Immature natural killer cell (primary cell): ENCODE results near the gene KLHL17. TPM values are rescaled to one million over a fixed set of nuclear protein-coding genes. Genes with fewer than 3 reads are reported as not detected.
"Not testable (repeated sequence)": the region's sequence is repeated elsewhere in the genome, so short reads cannot be mapped to it uniquely, and the experiment has no call there.

Source experiments
- DNase-seq, 3 donors: peaks; one replicate each; pipeline ENCODE4 v3.0.0; 2022; ENCODE audit warnings: mixed read lengths in 1 of 3
- H3K27ac Mint-ChIP-seq, 6 donors: one replicate each; pipeline ENCODE4 v1.8.0; 2020; ENCODE audit warnings: mixed read lengths in 6 of 6, mild to moderate bottlenecking in 5 of 6, inconsistent platforms in 4 of 6, moderate library complexity in 3 of 6
- H3K27me3 Mint-ChIP-seq, 3 donors: one replicate each; pipeline ENCODE4 v1.8.0; 2020 to 2021; ENCODE audit warnings: low read depth in 3 of 3, mild to moderate bottlenecking in 3 of 3, mixed read lengths in 3 of 3, moderate library complexity in 3 of 3, inconsistent platforms in 1 of 3
- H3K36me3 Mint-ChIP-seq, 3 donors: one replicate each; pipeline ENCODE4 v1.8.0; 2020; ENCODE audit warnings: mixed read lengths in 3 of 3, inconsistent platforms in 2 of 3, mild to moderate bottlenecking in 2 of 3
- H3K4me1 Mint-ChIP-seq, 2 donors: one replicate each; pipeline ENCODE4 v1.8.0; 2020; ENCODE audit warnings: inconsistent platforms in 2 of 2, mild to moderate bottlenecking in 2 of 2, mixed read lengths in 2 of 2, moderate library complexity in 1 of 2
- H3K4me3 Mint-ChIP-seq, 5 donors: one replicate each; pipeline ENCODE4 v1.8.0; 2020; ENCODE audit warnings: mild to moderate bottlenecking in 5 of 5, mixed read lengths in 5 of 5, inconsistent platforms in 3 of 5, moderate library complexity in 3 of 5
- H3K9me3 Mint-ChIP-seq, 6 donors: one replicate each; pipeline ENCODE4 v1.8.0; 2020; ENCODE audit warnings: mild to moderate bottlenecking in 6 of 6, mixed read lengths in 6 of 6, inconsistent platforms in 4 of 6, moderate library complexity in 3 of 6
- polyA plus RNA-seq, 3 donors: library from polyadenylated mRNA; unstranded; fragments of 300-500 nt; fragmentation: Illumina TruSeq; gene quantifications; one replicate each; pipeline ENCODE4 v1.2.3, GENCODE V29; 2021

KLHL17 gene
- polyA plus RNA-seq, 3 donors from 2014 or later = 1.8 to 2.2 TPM; not detected in 1

DNA sequence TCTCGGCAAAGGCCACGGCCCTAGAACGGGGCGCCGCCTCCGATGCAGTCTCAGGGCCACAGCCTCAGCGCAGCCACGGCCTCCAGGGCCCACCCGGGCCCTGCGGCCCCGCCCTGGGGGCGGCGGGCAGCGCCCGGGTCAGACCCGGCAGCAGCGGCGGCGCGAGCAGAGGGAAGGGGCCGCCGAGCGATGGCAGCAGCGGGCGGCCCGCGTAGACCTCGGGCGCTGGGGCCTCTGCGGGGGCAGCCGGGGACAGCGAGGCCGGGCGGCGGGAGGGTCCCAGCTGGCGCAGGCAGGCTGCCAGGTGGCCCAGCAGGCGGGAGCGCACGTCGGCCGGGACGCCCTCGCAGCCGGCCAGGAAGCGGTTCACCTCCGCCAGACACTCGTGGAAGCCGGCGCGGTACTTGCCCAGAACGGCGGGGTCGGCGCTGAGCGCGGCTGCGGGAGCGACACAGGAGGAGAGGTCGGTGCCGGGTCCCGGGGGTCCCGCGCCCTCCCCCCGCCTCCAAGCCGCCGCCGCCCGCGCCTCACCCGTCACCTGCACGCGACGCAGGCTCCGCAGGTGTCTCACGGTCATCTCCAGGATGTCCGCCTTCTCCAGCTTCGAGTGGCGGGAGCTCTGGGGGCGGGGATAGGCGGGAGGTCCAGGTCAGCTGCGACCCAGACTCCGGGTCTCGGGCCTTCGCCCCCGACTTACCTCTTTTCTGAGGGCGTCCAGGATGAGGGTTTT lies 38.8 kb downstream of the KLHL17 start:
- Mint-ChIP-seq H3K9me3 (peaks cover 0 to 2% (median 0%) of the 10 kb centered on the region in 6 donors), H3K36me3 (no peaks in the 10 kb centered on the region), H3K4me1 (peaks cover 6 to 8% of the 10 kb centered on the region in 2 donors), H3K27ac (peak overlapping the region in 2 of 6 donors; percentile 32 to 36), H3K4me3 (peak overlapping the region in 4 of 5 donors; percentile 42 to 61 (median 45)), H3K27me3 (peaks cover 14 to 30% (median 18%) of the 10 kb centered on the region in 3 donors)
- DNase-seq = peak; percentile 37 to 54 (median 52)

DNA sequence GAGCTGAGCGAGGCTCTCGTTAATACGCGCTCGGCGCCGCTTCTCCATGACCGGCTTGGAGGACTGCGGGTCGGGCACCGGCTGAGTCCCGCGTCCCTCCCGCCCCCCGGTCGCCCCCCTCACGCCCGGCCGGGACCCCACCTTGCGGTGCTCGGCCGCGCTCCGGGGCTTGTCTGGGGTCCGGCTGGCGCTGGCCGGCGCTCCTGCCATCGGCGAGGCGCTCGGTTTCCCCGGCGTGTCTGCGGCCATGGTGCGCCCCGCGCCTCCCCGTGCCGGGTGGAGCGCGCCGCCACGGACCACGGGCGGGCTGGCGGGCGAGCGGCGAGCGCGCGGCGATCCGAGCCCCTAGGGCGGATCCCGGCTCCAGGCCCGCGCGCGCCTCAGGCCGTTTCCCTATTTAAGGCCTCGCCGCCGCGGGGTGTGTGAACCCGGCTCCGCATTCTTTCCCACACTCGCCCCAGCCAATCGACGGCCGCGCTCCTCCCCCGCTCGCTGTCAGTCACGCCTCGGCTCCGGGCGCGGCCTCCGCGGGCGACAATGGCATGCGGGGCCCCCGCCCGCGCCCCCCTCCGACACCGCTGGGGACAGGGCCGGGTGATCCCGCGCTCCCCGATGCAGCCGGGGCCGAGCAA lies 39.5 kb downstream of the KLHL17 start, which contains the start of gene HES4:
Gene HES4, minus strand, starts transcription at position 373 of the 632 bp plus-strand sequence. Its CDS starts 124 bp downstream, at position 249.
- Mint-ChIP-seq H3K36me3 (peaks cover 0 to 4% (median 0%) of the 10 kb centered on the region in 3 donors), H3K27ac (peak within 1 kb of the TSS in 5 of 6 donors; percentile 89 to 94 (median 92)), H3K4me1 (peaks cover 11 to 13% of the 10 kb centered on the region in 2 donors)

GRCh38 chr1:1000357-1001056 lies 40.1 kb downstream of the KLHL17 start:
- peaks cover 0 to 2% (median 0%) of the 10 kb centered on the region in 6 donors for H3K9me3 Mint-ChIP-seq
- peak overlapping the region; percentile 66 to 85 (median 77) for H3K4me3 Mint-ChIP-seq
- peaks cover 0 to 4% (median 0%) of the 10 kb centered on the region in 3 donors for H3K36me3 Mint-ChIP-seq
- H3K4me1 Mint-ChIP-seq = peaks cover 17 to 18% of the 10 kb centered on the region in 2 donors
- H3K27ac Mint-ChIP-seq = peak overlapping the region in 5 of 6 donors; percentile 89 to 94 (median 92)
- peaks cover 13 to 26% (median 20%) of the 10 kb centered on the region in 3 donors for H3K27me3 Mint-ChIP-seq
- peak; percentile 75 to 77 (median 76) for DNase-seq

More for the DNA sequence above, 39.5 kb downstream of the KLHL17 start, which contains the start of gene HES4:
- peaks cover 15 to 28% (median 20%) of the 10 kb centered on the region in 3 donors for H3K27me3 Mint-ChIP-seq
- peak; percentile 52 to 71 (median 57) for DNase-seq
- peaks cover 0 to 2% (median 0%) of the 10 kb centered on the region in 6 donors for H3K9me3 Mint-ChIP-seq
- peak within 1 kb of the TSS; percentile 66 to 85 (median 77) for H3K4me3 Mint-ChIP-seq

GRCh38 chr1:1001057-1001783 lies 40.8 kb downstream of the KLHL17 start:
- Mint-ChIP-seq H3K4me1 (peaks cover 16 to 17% of the 10 kb centered on the region in 2 donors), H3K27me3 (peaks cover 9 to 24% (median 20%) of the 10 kb centered on the region in 3 donors), H3K9me3 (peaks cover 0 to 2% (median 0%) of the 10 kb centered on the region in 6 donors), H3K4me3 (peak overlapping the region; percentile 66 to 85 (median 77)), H3K27ac (peak overlapping the region in 5 of 6 donors; percentile 89 to 94 (median 92)), H3K36me3 (peaks cover 0 to 4% (median 0%) of the 10 kb centered on the region in 3 donors)
- DNase-seq = no peak

GRCh38 chr1:1003618-1004419 lies 43.4 kb downstream of the KLHL17 start:
- Mint-ChIP-seq H3K36me3 (peaks cover 0 to 4% (median 0%) of the 10 kb centered on the region in 3 donors), H3K9me3 (peaks cover 0 to 2% (median 0%) of the 10 kb centered on the region in 6 donors), H3K4me1 (peaks cover 19 to 21% of the 10 kb centered on the region in 2 donors), H3K27me3 (peaks cover 8 to 22% (median 17%) of the 10 kb centered on the region in 3 donors), H3K4me3 (no peak overlapping the region), H3K27ac (no peak overlapping the region)
- no peak for DNase-seq

GRCh38 chr1:1004420-1004779 lies 44.0 kb downstream of the KLHL17 start:
- H3K9me3 Mint-ChIP-seq = peaks cover 0 to 2% (median 0%) of the 10 kb centered on the region in 6 donors
- peak overlapping the region in 4 of 5 donors; percentile 27 to 75 (median 50) for H3K4me3 Mint-ChIP-seq
- DNase-seq = no peak
- H3K27me3 Mint-ChIP-seq = peaks cover 8 to 23% (median 17%) of the 10 kb centered on the region in 3 donors
- peak overlapping the region in 2 of 6 donors; percentile 59 to 67 for H3K27ac Mint-ChIP-seq
- H3K36me3 Mint-ChIP-seq = peaks cover 0 to 4% (median 0%) of the 10 kb centered on the region in 3 donors
- H3K4me1 Mint-ChIP-seq = peaks cover 24 to 27% of the 10 kb centered on the region in 2 donors

GRCh38 chr1:1004780-1005697 lies 44.7 kb downstream of the KLHL17 start:
- Mint-ChIP-seq H3K27me3 (peaks cover 8 to 19% (median 17%) of the 10 kb centered on the region in 3 donors), H3K36me3 (peaks cover 0 to 4% (median 0%) of the 10 kb centered on the region in 3 donors), H3K4me1 (peaks cover 25% of the 10 kb centered on the region in 2 donors)

DNA sequence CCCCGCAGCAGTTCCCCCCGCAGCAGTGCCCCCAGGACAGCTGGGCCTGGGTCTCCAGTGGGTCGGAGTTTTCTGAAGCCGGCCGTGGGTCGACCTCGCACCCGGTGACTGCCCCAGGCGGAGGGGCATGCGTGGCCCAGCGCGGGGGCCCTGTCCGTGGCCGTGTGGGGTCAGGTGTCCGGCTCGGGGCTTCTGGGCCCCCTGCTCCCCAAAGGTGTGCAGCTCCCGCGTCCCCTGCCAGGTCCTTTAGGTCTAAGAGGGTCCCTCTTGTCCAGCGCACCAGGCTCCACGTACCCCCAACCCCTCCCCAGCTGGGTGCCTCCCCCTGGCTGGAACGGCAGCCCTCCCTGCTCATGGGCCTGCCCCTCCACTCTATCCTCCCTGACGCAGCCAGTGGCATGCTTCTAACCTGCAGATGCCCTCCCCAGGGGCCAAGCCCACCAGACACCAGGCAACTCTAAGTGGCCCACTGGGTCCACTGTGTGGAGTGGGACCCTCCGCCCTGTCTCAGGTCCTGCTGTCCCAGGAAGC lies 45.5 kb downstream of the KLHL17 start:
- peaks cover 4 to 15% (median 13%) of the 10 kb centered on the region in 3 donors for H3K27me3 Mint-ChIP-seq

More at GRCh38 chr1:1004780-1005697, 44.7 kb downstream of the KLHL17 start:
- peak overlapping the region; percentile 27 to 75 (median 50) for H3K4me3 Mint-ChIP-seq
- peaks cover 0 to 2% (median 0%) of the 10 kb centered on the region in 6 donors for H3K9me3 Mint-ChIP-seq
- DNase-seq = peak; percentile 35 to 41 (median 38)
- peak overlapping the region; percentile 6 to 67 (median 52) for H3K27ac Mint-ChIP-seq

GRCh38 chr1:1006305-1007159 lies 46.1 kb downstream of the KLHL17 start:
- Mint-ChIP-seq H3K4me3 (no peak overlapping the region), H3K4me1 (peaks cover 20 to 27% of the 10 kb centered on the region in 2 donors), H3K27ac (no peak overlapping the region), H3K9me3 (no peaks in the 10 kb centered on the region), H3K27me3 (peaks cover 4 to 17% (median 13%) of the 10 kb centered on the region in 3 donors), H3K36me3 (peaks cover 0 to 4% (median 0%) of the 10 kb centered on the region in 3 donors)
- DNase-seq = no peak

More for the DNA sequence above, 45.5 kb downstream of the KLHL17 start:
- Mint-ChIP-seq H3K4me1 (peaks cover 21 to 23% of the 10 kb centered on the region in 2 donors), H3K4me3 (peak overlapping the region in 1 of 5 donors; percentile 18), H3K27ac (no peak overlapping the region), H3K9me3 (no peaks in the 10 kb centered on the region), H3K36me3 (peaks cover 0 to 4% (median 0%) of the 10 kb centered on the region in 3 donors)
- no peak for DNase-seq

GRCh38 chr1:1010131-1010530 lies 49.7 kb downstream of the KLHL17 start:
- peaks cover 2 to 18% (median 6%) of the 10 kb centered on the region in 3 donors for H3K27me3 Mint-ChIP-seq
- not testable (repeated sequence) for DNase-seq, H3K27ac Mint-ChIP-seq, H3K4me3 Mint-ChIP-seq, H3K36me3 Mint-ChIP-seq, H3K9me3 Mint-ChIP-seq
- H3K4me1 Mint-ChIP-seq = peaks cover 39 to 40% of the 10 kb centered on the region in 2 donors
